Suprapubic skin (tissue), 3 donors: ENCODE results near the gene RPIA.

Source experiments
- POLR2A ChIP-seq, 2 donors: fragments of 450-650 bp; IDR thresholded peaks; one replicate each; pipeline ENCODE4 v1.6.1; 2017; ENCODE audit warnings: antibody characterized with exemption in 2 of 2, mild to moderate bottlenecking in 2 of 2, moderate library complexity in 2 of 2
- TF ChIP-seq, protein P1 (sequence below), 2 donors: fragments of 200-600 bp in 1 of 2; fragments of 450-650 bp in 1 of 2; sonication (generic) in 1 of 2; IDR thresholded peaks; one replicate each; pipeline ENCODE4 v1.5.1; 2016 to 2019; ENCODE audit warnings: antibody characterized with exemption in 2 of 2, mild to moderate bottlenecking in 1 of 2, moderate library complexity in 1 of 2

DNA sequence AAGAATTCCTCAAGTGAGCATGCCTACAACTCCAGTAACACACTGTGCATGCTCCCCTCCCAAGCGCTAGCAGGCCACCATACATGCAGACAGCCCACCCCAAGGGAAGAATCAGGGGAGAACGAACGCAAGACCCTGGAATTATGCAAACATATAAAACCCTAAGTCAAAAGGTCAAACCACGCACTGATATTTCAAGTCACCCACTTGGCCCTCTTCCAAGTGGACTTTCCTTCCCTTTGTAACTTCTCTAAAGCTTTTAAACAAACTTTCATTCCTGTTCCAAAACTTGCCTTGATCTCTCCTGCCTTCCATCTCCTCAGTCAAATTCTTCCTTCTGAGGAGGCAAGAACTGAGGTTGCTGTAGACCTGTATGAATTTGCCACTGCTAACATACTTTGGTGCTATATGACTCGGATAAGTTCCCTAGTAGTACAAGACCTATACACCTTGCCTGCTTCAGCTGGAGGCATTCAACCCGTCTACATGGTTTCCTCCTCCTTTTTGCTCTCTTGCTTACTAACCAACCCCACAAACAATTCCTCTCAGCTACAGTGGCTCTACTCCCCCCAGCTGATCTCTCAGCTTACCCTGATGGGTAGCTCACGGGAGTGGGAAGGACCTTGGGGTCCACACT, 11.1 kb upstream of the RPIA start:
- no peak for TF ChIP-seq POLR2A (IDR thresholded peaks at IDR 0.05)
- TF ChIP-seq, protein P1, sequence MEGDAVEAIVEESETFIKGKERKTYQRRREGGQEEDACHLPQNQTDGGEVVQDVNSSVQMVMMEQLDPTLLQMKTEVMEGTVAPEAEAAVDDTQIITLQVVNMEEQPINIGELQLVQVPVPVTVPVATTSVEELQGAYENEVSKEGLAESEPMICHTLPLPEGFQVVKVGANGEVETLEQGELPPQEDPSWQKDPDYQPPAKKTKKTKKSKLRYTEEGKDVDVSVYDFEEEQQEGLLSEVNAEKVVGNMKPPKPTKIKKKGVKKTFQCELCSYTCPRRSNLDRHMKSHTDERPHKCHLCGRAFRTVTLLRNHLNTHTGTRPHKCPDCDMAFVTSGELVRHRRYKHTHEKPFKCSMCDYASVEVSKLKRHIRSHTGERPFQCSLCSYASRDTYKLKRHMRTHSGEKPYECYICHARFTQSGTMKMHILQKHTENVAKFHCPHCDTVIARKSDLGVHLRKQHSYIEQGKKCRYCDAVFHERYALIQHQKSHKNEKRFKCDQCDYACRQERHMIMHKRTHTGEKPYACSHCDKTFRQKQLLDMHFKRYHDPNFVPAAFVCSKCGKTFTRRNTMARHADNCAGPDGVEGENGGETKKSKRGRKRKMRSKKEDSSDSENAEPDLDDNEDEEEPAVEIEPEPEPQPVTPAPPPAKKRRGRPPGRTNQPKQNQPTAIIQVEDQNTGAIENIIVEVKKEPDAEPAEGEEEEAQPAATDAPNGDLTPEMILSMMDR (IDR thresholded peaks at IDR 0.05), result no peak
